B cell (primary cell): Measurements from ENCODE around the gene ARID3C. TPM values are rescaled to one million over a fixed set of nuclear protein-coding genes. Genes with fewer than 3 reads are reported as not detected.

ENCODE experiments used
- ATAC-seq: fragments of 200-7000 bp; cut with Tn5 transposase; one replicate; pipeline ENCODE4 v1.10.0; 2021; ENCODE audit warnings: low read depth, mild to moderate bottlenecking, moderate number of reproducible peaks, moderate library complexity
- CTCF ChIA-PET: fragments of 350-600 bp; sonication (Branson Sonifier 250); formaldehyde crosslinking; loops from one replicate; lab custom pipeline; 2021; ENCODE audit warnings: antibody characterized with exemption, inconsistent platforms; lab: Charles Lee
- POLR2A ChIA-PET: fragments of 350-600 bp; sonication (Branson Sonifier 250); formaldehyde crosslinking; loops from one replicate; lab custom pipeline; 2021; ENCODE audit warnings: antibody characterized with exemption; lab: Charles Lee
- DNase-seq: peaks from one replicate; pipeline ENCODE4 v3.0.0; 2013
- H2AFZ ChIP-seq: 2 replicates; pipeline ENCODE4 v1.6.1; 2012; ENCODE audit warnings: mild to moderate bottlenecking, low read depth, low read length; ENCODE audit not compliant: insufficient read depth, poor library complexity, severe bottlenecking
- H3K27ac ChIP-seq, 2 donors: 1 replicate in 1 of 2; 2 replicates in 1 of 2; pipeline ENCODE4 v1.5.1; 2012 to 2013; ENCODE audit warnings: low read length in 2 of 2, mild to moderate bottlenecking in 2 of 2, moderate library complexity in 1 of 2
- H3K27me3 ChIP-seq, 4 experiments: fragments of 200-600 bp in 1 of 4; sonication (generic) in 1 of 4; replicated peaks in 1 of 4; 1 replicate in 2 of 4; 2 replicates in 2 of 4; pipeline versions ENCODE4 v1.6.1 to v1.7.0; 2013 to 2016; ENCODE audit warnings: low read length in 3 of 4, mild to moderate bottlenecking in 2 of 4, mixed read lengths in 1 of 4, moderate library complexity in 1 of 4; ENCODE audit not compliant: insufficient read depth in 4 of 4, control insufficient read depth in 3 of 4; ENCODE audit errors: control extremely low read depth in 1 of 4
- H3K36me3 ChIP-seq, 2 experiments: replicated peaks in 1 of 2; 1 replicate in 1 of 2; 2 replicates in 1 of 2; pipeline versions ENCODE4 v1.6.1 to v1.7.1; 2013; ENCODE audit warnings: low read length in 1 of 2; ENCODE audit not compliant: insufficient read depth in 2 of 2, control insufficient read depth in 1 of 2; ENCODE audit errors: control extremely low read depth in 1 of 2, extremely low read depth in 1 of 2
- H3K4me1 ChIP-seq, 2 donors: fragments of 200-600 bp in 1 of 2; sonication (generic) in 1 of 2; 1 replicate in 1 of 2; 2 replicates in 1 of 2; pipeline versions ENCODE4 v1.5.1 to v1.6.1; 2013 to 2017; ENCODE audit warnings: low read length in 2 of 2; ENCODE audit not compliant: control insufficient read depth in 2 of 2, insufficient read depth in 2 of 2
- H3K4me2 ChIP-seq: replicated peaks from 2 replicates; pipeline ENCODE3; 2012; ENCODE audit warnings: mild to moderate bottlenecking, low read depth, low read length; ENCODE audit not compliant: poor library complexity, severe bottlenecking
- H3K4me3 ChIP-seq, 5 experiments: fragments of 200-600 bp in 1 of 5; sonication (generic) in 1 of 5; 1 replicate in 3 of 5; 2 replicates in 2 of 5; pipeline versions ENCODE4 v1.5.1 to v1.7.0; 2011 to 2016; ENCODE audit warnings: low read length in 4 of 5, mild to moderate bottlenecking in 4 of 5, low read depth in 2 of 5, control low read depth in 1 of 5, moderate library complexity in 1 of 5; ENCODE audit not compliant: insufficient read depth in 1 of 5; ENCODE audit errors: control extremely low read depth in 1 of 5, extremely low read depth in 1 of 5
- H3K79me2 ChIP-seq: fragments of 200-600 bp; sonication (generic); one replicate; pipeline ENCODE4 v1.6.0; 2016; ENCODE audit warnings: low read length; ENCODE audit not compliant: control insufficient read depth, insufficient read depth
- H3K9ac ChIP-seq: fragments of 200-600 bp; sonication (generic); 2 replicates; pipeline ENCODE4 v1.6.1; 2017; ENCODE audit warnings: mild to moderate bottlenecking, low read length, moderate library complexity
- H3K9me3 ChIP-seq, 3 donors: one replicate each; pipeline versions ENCODE4 v1.6.1 to v1.7.1; 2013; ENCODE audit warnings: low read length in 2 of 3; ENCODE audit not compliant: control insufficient read depth in 2 of 3, insufficient read depth in 1 of 3; ENCODE audit errors: control extremely low read depth in 1 of 3
- H4K20me1 ChIP-seq: 2 replicates; pipeline ENCODE4 v1.6.0; 2012; ENCODE audit warnings: mild to moderate bottlenecking, low read length; ENCODE audit not compliant: insufficient read depth, control insufficient read depth, poor library complexity, severe bottlenecking
- H3K27ac Mint-ChIP-seq: one replicate; pipeline ENCODE4 v1.8.0; 2021; ENCODE audit warnings: mixed read lengths
- H3K27me3 Mint-ChIP-seq: one replicate; pipeline ENCODE4 v1.8.0; 2021; ENCODE audit warnings: mixed read lengths
- H3K4me1 Mint-ChIP-seq: one replicate; pipeline ENCODE4 v1.8.0; 2021; ENCODE audit warnings: mixed read lengths
- H3K4me3 Mint-ChIP-seq: one replicate; pipeline ENCODE4 v1.8.0; 2021; ENCODE audit warnings: mixed read lengths
- H3K9me3 Mint-ChIP-seq: one replicate; pipeline ENCODE4 v1.8.0; 2022; ENCODE audit warnings: mixed read lengths; ENCODE audit not compliant: insufficient read depth
- CTCF ChIP-seq: fragments of 200-600 bp; IDR thresholded peaks from one replicate; pipeline ENCODE4 v1.8.0; 2022; ENCODE audit warnings: antibody characterized with exemption, mild to moderate bottlenecking
- EZH2 ChIP-seq: IDR thresholded peaks from 2 replicates; pipeline ENCODE4 v1.6.1; 2012; ENCODE audit warnings: borderline replicate concordance, low read depth, mild to moderate bottlenecking, moderate library complexity, low read length; ENCODE audit not compliant: insufficient read depth, poor library complexity, severe bottlenecking
- WGBS: methylation state at CpG from one replicate; pipeline ENCODE4 v1.1.5; 2013; ENCODE audit warnings: missing lambda C conversion rate; ENCODE audit not compliant: insufficient coverage; 5-methylcytosine and 5-hydroxymethylcytosine counted together
- intact Hi-C: fragments of 100-400 bp; cut with micrococcal nuclease; formaldehyde crosslinking; loops from one replicate; pipeline ENCODE4 v1.10.0; 2022
- polyA plus RNA-seq: library from polyadenylated mRNA; depleted of rRNA; stranded (reverse); fragments of >200 nt; gene quantifications from 2 replicates; pipeline ENCODE4 v1.2.3, GENCODE V29; 2012
- total RNA-seq, 2 donors: library from RNA; stranded (reverse); fragments of 120-200 nt in 1 of 2; gene quantifications; 1 replicate in 1 of 2; 2 replicates in 1 of 2; pipeline versions ENCODE4 v1.2.3 to v1.2.4, GENCODE V29; 2013 to 2022

The ARID3C gene
- total and polyA plus RNA-seq, 2 donors (not counting 1 experiment from before 2014, with no cell fraction given): not detected

GRCh38 chr9:34651321-34651720, 22.5 kb upstream of the ARID3C start:
- CTCF ChIA-PET: no interaction called here
- H3K4me3 ChIP-seq: no peak overlapping the region
- H3K9me3 ChIP-seq: no peaks in the 10 kb centered on the region
- H2AFZ ChIP-seq: no peak overlapping the region
- DNase-seq: no peak
- intact Hi-C loops: no loop called here
- no peaks in the 10 kb centered on the region for H3K9me3 Mint-ChIP-seq
- peaks cover 36% of the 10 kb centered on the region for H3K4me1 Mint-ChIP-seq
- peaks cover 3% of the 10 kb centered on the region for H3K27me3 Mint-ChIP-seq
- H3K4me2 ChIP-seq: no peak overlapping the region
- H3K79me2 ChIP-seq: peaks cover 19% of the 10 kb centered on the region
- H3K4me1 ChIP-seq: peaks cover 11 to 13% of the 10 kb centered on the region in 2 donors
- no peak for ATAC-seq
- no peak overlapping the region for H3K4me3 Mint-ChIP-seq
- no peak overlapping the region for H3K9ac ChIP-seq
- POLR2A ChIA-PET: no interaction called here
- TF ChIP-seq EZH2 (no peak), CTCF (no peak)
- H3K36me3 ChIP-seq: peaks cover 0 to 18% of the 10 kb centered on the region in 2 experiments
- 89% methylated on average over 2 of the region's 4 CpGs for WGBS
- H3K27ac ChIP-seq: no peak overlapping the region
- no peak overlapping the region for H3K27ac Mint-ChIP-seq
- no peaks in the 10 kb centered on the region for H3K27me3 ChIP-seq
- peaks cover 14% of the 10 kb centered on the region for H4K20me1 ChIP-seq

GRCh38 chr9:34650816-34651215, 21.9 kb upstream of the ARID3C start:
- no peak overlapping the region for H3K4me2 ChIP-seq
- H3K4me3 ChIP-seq: no peak overlapping the region
- 100% methylated on average over 4 of the region's 5 CpGs for WGBS
- H3K9ac ChIP-seq: no peak overlapping the region
- no peak overlapping the region for H3K27ac ChIP-seq
- no peaks in the 10 kb centered on the region for H3K27me3 ChIP-seq
- ChIA-PET CTCF (no interaction called here), POLR2A (no interaction called here)
- peaks cover 16 to 17% of the 10 kb centered on the region in 2 donors for H3K4me1 ChIP-seq
- Mint-ChIP-seq H3K27me3 (peaks cover 3% of the 10 kb centered on the region), H3K4me1 (peaks cover 39% of the 10 kb centered on the region), H3K27ac (no peak overlapping the region), H3K9me3 (no peaks in the 10 kb centered on the region), H3K4me3 (no peak overlapping the region)
- intact Hi-C loops: no loop called here
- H3K79me2 ChIP-seq: peaks cover 19% of the 10 kb centered on the region
- no peak for TF ChIP-seq CTCF
- TF ChIP-seq EZH2: no peak
- H3K36me3 ChIP-seq: peaks cover 0 to 18% of the 10 kb centered on the region in 2 experiments
- no peak overlapping the region for H2AFZ ChIP-seq
- no peak for ATAC-seq
- H4K20me1 ChIP-seq: peaks cover 14% of the 10 kb centered on the region
- no peak for DNase-seq
- no peaks in the 10 kb centered on the region for H3K9me3 ChIP-seq
